GM18867 (cell line): Measurements from ENCODE around the gene FBXO48.

Source experiments
- ATAC-seq: cut with Tn5 transposase; IDR thresholded peaks from one replicate; pipeline ENCODE4 v1.9.1; 2021; ENCODE audit warnings: mild to moderate bottlenecking, moderate library complexity; ENCODE audit not compliant: unreplicated experiment

Gene FBXO48

DNA sequence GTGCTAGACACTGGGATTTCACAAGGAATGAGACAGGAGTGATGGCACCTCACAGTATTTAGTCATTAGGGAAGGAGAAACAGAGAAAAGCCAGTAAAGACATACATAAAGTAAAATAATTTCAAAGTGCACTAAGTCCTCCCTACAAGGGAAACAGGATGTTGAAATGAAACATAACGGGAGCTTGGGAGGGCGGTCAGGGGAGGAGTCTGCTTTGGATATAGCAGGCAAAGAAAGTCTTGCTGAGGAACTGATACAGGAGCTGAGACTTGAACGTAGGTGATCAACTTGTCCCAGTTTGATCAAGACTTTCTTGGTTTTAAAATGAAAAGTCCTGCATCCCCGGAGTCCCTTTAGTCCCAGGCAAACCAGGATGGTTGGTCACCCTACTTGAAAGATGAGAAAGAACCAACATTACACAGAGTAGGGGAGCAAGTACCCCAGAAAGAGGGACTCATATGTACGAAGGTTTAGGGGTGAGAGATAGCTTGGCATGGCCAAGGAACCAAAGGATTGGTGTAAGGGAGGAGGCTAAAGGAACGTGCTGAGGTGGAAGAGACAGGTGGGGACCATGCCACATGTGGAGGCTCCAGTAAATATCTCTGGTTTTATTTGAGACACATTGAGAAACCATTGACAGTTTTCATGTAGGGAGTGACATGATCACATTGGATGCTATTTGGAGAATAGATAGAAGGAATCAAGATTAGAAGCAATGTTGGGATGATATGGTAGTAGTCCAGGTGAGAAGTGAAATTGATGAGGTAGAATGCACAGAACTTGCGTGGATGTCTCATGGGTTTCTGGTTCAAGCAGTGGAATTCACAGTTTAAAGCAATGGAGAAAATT lies 28.4 kb downstream of the FBXO48 start:
- no peak for ATAC-seq

DNA sequence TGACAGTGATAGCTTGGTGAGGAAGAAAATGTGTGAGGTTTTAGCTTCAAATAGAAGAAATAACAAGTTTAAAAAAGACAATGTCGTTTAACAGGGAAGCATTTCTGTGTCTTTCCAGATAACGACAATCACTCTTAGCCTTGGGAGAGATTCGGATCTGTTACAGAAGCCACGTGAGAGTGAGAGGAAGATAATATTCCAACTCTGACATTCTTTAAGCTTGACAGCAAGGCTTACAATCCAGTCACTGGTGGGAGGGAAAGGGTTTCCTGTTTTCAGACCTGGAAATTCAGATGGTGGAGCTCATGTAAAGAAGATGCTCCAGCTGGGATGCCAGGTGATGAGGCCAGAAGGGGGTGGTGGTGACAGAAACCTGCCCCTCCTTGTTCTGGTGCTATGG lies 30.8 kb downstream of the FBXO48 start:
- ATAC-seq, result no peak

DNA sequence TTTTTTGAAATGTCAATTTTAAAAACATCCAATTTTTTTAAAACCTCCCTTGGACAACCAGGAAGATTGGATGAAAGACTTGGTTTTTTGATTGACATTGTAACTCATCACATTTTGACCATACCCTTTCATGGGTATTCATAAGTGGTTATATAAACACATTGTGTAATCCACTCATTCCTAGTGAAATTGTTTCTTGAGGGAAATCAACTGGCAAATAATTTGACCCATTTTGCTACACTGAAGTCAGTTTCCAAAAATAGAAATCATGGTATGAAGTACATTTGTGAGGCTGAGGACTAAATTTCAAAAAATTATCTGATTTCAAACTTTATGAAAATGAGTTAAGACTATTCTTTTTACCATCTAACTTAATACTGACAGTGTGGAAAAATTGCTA lies 31.5 kb downstream of the FBXO48 start:
- no peak for ATAC-seq

DNA sequence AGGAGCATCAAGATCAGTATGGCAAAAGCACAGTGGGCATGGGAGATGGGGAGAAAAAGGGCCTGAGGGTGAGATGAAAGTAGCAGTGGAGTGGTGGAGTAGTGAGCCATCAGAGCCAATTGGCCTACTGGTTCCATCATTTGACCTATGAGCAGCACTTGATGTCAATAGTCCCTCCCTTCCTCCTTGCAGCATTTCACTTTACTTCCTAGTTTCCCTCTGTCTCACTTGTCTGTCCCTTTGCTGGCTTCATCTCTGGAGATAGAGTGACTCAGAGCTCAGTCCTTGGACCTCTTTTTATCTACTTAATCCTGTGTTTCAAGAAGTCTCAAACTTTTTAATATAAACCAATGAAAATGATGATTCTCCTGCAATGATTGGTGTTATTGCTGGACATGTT lies 32.1 kb downstream of the FBXO48 start:
- ATAC-seq, result no peak

DNA sequence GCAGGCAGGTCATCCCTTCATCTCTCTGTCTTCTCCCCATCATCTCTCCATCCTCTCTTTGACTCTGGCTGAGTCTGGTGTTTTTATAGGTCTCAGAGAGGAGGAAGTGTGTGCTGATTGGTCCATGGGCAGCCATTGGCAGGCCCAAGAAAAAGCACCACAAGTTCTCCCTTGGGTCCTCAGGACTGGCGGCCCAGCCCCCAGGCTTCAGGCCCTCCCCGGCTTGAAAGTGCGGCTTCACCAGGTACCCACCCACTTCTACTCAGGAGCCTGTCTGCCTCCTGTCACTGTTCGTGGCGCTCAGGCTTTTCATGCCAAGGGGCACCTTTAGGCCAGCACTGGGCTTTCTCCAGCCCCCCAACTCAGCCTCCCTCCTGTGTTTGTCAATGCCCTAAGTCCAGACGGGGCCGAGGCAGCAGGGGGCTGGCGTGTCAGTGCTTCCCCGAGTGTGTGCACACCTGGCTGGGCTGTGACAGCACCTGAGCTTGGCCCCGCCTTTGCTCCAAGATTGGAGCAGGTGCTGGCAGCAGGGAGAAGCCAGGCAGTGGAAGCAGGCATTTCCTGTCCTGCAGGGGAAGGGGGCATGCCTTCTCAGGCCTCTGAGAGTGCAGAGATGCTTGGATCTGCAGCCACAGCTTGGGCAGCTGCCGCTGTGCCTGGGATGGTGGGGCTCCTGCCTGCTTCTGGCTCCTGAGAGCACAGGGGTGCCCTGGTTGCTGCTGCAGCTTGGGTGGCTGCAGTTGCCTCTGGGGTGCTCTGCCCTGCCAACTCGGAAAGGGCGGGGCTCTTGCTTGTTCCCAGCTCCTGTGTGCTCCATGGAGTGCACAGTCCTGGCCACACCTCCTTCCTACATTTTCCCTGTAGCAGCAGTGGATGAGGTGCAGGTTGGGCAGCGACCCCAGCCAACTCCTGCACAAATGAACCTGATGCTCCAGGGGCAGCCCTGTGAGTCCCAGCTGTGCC lies 34.1 kb downstream of the FBXO48 start:
- no peak for ATAC-seq

DNA sequence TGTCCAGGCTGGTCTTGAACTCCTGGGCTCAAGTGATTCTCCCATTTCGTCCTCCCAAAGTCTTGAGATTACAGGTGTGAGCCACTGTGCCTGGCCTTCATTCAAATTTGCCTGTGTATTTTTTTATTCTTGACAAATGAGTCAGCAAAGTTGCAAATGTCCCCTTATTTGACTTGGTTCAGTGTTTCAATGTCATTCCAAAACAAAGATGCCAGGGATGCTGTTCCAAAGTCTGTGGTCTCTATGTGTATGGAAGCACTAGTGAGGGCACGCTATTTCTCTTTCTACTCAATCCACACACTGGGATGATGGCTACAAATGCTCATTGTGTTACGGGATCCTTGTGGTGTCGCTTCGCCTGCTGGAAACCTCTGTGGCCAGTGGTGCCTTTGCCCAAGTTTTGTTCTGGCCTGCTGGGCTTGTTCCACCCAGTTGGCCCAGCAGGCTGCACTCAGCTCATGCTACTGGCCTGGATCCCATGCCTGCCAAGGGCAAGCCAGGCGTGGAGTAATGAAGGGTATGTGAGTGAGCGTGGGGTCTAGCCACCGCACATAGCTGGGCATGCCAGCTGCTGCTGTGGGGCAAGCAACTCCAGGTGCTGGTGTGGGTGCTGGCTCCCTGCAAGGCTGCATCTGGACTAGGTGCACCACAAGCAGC lies 35.6 kb downstream of the FBXO48 start:
- ATAC-seq, result no peak

DNA sequence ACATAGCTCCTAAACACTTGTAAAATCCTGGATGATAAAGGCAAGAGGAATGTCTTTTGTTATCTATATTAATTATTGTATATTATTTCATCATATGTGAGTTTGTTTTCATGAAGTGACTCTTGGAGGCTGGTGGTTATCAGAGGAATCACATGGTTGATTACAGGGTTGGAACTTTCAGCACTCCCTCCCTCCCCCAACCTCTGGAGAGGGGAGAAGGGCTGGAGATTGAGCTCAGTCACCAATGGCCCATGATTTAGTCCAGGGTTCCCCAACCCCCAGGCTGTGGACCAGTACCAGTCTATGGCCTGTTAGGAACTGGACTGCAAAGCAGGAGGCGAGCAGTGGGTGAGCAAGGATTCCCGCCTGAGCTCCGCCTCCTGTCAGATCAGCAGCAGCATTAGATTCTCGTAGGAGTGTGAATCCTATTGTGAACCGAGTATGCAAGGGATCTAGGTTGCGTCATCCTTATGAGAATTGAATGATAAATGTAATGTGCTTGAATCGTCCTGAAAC lies 37.7 kb downstream of the FBXO48 start:
- ATAC-seq, result no peak

DNA sequence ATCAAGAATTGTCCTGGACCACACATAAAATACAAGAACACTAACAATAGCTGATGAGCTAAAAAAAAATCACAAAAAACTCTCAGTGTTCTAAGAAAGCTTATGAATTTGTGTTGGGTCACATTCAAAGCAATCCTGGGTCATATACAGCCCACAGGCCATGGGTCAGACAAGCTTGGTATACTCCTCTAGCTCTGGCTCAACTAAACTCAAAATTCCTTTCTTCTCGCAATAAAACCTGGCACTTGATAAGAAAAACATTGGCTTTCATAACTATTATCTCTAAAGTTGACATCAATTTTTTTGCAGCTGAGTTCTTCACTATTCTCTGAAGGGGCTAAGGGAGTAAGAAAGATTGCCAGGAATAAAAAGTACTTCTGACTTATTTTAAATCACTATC lies 38.3 kb downstream of the FBXO48 start:
- no peak for ATAC-seq

DNA sequence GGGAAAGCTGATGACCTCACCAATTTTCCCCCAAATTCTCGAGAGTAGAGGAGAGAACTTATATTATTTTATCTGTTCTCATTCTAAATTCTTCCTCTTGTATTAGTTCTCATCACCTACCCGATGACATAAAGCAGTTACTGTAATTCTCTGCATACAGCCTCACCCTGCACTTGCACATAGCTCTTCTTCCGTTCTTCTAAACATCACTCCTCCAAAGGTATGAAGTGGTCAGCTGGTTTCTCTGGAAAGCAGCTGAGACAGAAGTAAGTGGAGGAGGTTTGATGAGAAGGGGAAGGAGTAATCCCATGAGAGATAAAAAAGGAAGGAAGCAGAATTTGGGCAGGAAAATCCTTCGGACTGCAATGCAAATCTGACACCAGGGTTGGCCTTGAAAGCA lies 39.0 kb downstream of the FBXO48 start:
- ATAC-seq, result no peak

DNA sequence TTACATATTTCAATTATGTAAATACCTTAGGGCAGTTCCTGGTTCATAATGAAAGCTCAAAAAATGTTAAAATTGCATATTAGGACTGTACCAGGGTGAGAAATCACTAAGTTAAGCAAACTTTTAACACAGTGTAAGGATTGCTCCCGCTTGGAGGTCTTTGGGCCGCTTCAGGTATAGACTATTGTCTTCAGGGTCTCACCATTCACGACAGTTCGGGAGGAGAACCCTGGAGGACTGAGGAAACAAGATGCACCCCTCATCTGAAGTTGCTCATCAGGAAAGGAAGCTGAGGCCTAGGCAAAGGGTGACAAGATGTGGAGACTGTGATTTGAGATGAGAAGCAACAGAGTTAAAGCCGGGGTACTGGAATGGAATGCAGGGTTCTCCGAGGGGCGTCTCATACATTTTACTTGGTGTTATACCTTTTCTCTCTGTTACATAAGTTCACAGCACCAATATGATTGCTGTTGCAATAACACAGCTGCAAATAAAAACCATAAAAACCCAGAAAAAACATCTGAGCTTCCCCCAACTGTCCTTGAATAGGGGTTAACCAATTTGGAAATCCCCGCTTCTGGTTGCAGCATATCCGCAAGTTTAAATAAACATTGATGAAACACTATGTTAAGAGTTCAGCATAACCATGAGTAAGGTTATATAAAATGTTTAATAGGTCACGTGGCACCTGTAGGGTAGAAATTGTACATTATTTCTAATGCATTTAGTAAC lies 40.1 kb downstream of the FBXO48 start:
- peak; percentile 24 for ATAC-seq

DNA sequence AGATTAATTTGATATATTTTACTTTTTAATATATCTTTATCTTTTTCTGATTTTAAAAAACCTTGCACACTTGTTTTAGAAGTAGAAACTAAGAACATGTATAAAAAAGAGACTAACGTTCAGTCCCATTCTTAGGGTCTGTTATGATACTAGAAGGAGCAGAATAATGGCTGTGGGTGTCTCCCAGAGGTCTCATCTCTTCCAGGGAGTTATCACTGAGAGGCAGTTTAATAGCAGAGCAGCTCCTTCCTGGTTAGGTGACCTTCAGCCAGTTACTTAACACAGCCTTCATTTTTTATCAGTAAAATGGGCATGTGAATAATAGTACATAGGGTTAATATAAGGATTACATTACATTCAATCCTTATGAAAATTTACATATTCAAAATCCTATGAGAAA lies 40.6 kb downstream of the FBXO48 start:
- no peak for ATAC-seq

DNA sequence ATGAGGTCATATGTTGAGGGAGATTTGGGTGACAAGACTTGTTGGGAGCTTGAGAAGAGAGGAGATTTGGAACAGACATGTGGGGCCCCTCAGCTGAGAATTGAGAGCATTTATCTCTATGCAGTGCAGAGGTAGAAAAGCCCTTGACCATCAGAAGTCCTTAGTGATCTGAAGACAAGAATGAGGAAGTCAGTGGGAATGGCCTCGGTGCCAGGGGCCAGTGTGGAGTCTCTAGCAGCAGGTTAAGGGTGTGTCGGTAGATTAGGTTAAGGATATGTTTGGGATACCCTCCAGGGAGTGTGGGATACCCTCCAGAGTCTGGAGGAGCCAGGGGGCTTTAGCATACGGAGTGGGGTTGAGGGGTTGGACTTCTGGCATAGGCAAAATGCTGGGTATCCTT lies 41.6 kb downstream of the FBXO48 start:
- no peak for ATAC-seq

DNA sequence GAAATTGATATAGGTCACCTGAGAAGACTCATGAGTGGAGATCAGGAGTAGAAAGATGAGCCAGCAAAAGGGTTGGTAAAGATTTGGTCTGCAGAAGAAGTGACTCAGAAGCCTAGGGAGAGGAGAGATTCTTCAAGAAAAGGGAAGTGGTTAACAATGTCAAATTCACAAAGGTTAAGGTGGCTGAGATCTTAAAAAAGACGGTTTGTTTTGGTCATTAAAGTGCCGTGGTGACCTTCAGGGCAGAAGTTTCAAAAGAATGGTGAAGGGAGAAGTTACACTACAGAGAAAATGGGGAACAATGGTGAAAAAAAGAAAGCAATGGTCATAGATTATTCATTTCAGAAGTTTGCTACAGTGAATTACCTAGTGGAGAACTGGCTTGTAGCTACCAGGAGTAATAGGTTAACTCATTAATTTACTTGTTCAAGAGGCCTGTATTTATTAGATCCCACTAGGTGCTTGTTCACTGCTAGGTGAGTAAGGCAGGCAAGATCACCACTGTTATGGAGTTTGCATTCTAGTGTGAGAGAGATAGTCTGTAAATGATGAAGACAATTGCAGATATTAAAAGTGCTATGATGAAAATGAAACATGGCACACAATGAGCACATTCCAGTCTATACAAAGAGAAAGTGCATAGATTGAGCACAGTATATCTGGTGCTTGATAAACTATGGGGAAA lies 43.0 kb downstream of the FBXO48 start:
- ATAC-seq, result peak; percentile 85

DNA sequence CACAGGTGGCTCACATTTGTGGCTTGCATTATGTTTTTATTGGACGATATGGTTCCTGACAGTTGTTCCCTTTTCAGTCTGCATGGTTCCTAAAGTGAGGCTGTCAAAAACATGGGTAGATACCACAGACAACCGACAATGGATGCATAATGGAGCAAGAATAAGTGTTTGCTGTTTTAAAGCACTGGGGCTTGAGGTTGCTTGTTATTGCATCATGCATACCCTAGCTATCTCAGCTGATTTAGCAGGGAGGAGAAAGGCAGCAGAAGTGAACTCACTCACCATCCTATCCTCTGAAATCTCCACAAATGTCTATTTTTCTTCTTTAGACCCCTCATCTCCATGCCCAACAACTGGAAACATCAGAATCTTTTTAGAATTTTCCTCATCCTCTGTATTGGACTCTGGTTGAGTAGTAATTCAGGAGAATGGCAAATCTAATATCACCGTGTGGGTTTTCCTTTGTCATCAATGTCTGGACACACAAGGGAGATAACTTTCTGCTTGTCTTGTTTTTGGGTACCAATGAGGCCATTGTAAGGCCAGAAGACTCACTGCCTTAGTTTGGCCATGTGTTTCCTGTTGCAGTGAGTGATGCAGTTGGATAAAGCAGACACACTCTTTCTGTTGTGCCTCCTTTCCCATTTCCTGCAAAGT lies 46.7 kb downstream of the FBXO48 start:
- ATAC-seq, result no peak

DNA sequence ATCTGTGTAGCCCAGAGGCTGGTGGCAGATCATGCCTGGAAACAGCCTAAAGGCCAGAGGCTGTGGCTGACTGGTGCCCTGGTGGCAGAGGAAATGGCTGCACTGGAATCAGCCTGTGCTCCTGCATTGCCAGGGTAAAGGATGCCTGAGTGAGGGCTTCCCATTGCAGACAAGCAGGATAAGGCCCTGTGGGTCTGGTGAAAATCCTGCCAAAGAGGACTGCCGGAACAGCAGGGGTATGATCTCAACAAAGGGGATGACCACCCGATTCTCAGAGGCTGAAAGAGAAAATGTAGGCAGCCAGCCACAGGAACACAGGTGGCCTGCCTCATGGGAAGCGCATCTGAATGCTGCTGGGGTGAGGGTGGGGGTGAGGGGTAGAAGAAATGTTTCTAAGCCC lies 48.2 kb downstream of the FBXO48 start:
- ATAC-seq, result no peak

DNA sequence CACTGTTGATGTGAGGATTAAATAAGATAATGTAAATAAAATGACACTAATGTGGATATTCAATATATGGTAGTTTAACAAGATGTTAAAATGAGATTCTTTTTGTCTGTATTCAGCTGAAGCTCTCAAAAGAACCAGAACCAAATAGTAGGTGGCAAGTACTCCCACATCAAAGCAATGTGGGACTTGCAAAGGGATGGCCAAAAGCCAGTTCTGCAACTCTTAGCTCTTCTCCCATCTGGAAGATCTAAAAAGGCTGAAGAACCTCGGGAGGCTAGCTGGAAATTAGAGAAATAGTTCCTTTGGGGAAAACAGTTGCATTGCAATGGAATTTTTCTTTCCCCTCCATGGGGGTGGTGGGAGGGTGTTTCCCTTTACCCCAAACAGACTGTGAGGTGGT lies 48.7 kb downstream of the FBXO48 start:
- ATAC-seq, result no peak

DNA sequence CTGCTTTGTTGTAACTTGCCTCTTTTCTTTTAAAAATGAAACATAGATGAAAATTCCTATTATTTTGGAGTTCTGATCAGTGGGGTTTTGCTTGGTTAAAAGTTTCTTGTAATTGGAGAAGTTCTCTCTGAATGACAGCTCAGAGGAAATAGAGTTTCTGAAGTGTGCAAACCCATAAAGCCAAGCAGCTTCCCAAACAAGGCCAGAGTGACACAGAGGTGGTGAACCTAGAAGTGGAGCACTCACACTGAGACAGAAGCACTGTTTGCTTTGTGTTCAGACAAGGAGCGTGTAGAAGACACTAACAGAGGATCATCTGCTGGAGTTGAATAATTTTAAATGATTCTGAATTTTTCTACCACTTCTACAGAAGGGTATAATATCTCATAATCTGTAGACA lies 49.2 kb downstream of the FBXO48 start:
- no peak for ATAC-seq

DNA sequence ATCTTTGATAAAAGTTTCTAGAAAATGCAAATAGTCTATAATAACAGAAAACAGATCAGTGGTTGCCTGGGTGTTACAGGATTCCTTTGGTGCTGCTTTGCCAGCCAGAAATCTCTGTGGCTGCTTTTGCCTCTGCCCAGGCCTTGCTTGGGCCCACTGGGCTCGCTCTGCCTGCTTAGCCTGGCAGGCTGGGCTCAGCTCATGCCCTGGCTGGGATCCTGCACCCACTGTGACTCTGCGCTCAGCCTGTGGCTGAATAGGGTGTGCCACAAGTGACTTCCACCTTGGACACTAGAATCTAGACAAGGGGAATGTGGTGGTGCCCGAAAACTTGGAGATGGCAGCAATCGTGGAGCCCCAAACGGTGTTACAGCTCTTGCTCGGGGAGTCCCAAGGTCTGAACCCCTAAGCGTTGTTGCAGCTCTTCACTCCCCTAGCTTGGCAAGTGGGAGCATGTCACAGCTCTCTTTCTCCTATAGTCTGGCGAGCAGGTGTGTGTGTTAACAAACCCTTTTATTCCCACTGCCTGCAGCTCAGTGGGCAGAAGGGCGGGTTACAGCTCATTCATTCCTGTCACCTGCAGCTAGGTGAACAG lies 50.9 kb downstream of the FBXO48 start:
- no peak for ATAC-seq

DNA sequence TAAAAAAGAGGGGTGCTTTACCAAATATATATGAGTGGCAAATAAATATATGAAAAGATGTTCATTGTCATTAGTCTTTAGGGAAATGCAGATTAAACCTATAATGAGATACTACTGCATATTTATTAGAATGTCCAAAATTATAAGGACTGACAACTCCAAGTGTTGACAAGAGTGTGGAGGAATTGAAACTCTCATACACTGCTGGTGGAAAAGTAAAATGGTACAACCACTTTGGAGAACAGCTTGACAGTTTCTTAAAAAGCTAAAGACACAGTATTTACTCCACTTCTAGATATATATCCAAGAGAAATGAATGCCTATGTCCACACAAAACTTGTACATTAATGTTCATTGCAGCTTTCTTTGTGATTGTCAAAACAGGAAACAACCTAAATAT lies 51.6 kb downstream of the FBXO48 start:
- no peak for ATAC-seq
